Karpas-422 (cell line): ENCODE results near the gene RNF222. TPM values are rescaled to one million over a fixed set of nuclear protein-coding genes. Genes with fewer than 3 reads are reported as not detected.

Experiments used
- DNase-seq: peaks from one replicate; pipeline ENCODE4 v3.0.0-alpha.2; 2015
- H2AFZ ChIP-seq: fragments of 200-600 bp; sonication (generic); 2 replicates; pipeline ENCODE4 v1.6.1; 2014; ENCODE audit warnings: antibody characterized with exemption, low read length, mixed read lengths
- H3K27ac ChIP-seq: fragments of 200-600 bp; sonication (generic); 2 replicates; pipeline ENCODE4 v1.5.1; 2014; ENCODE audit warnings: mild to moderate bottlenecking, low read length, moderate library complexity
- H3K27me3 ChIP-seq: fragments of 200-600 bp; sonication (generic); 2 replicates; pipeline ENCODE4 v1.6.1; 2014; ENCODE audit warnings: low read length, mixed read lengths
- H3K36me3 ChIP-seq: fragments of 200-600 bp; sonication (generic); 2 replicates; pipeline ENCODE4 v1.6.1; 2014; ENCODE audit warnings: low read length, mixed read lengths; ENCODE audit not compliant: insufficient read depth
- H3K4me1 ChIP-seq: fragments of 200-600 bp; sonication (generic); 2 replicates; pipeline ENCODE4 v1.6.1; 2014; ENCODE audit warnings: mild to moderate bottlenecking, low read length, mixed read lengths
- H3K4me2 ChIP-seq: fragments of 200-600 bp; sonication (generic); 2 replicates; pipeline ENCODE4 v1.6.1; 2014; ENCODE audit warnings: low read length, low read depth, mild to moderate bottlenecking; ENCODE audit not compliant: poor library complexity, severe bottlenecking
- H3K4me3 ChIP-seq: fragments of 200-600 bp; sonication (generic); 2 replicates; pipeline ENCODE4 v1.5.1; 2014; ENCODE audit warnings: mild to moderate bottlenecking, antibody characterized with exemption, low read length, mixed read lengths
- H3K79me2 ChIP-seq: fragments of 200-600 bp; sonication (generic); 2 replicates; pipeline ENCODE4 v1.6.1; 2014; ENCODE audit warnings: mild to moderate bottlenecking, low read length, mixed read lengths
- H3K9ac ChIP-seq: fragments of 200-600 bp; sonication (generic); 2 replicates; pipeline ENCODE4 v1.6.0; 2014; ENCODE audit warnings: low read length
- H3K9me2 ChIP-seq: fragments of 200-600 bp; sonication (generic), shearing (Covaris generic); replicated peaks from 2 replicates; pipeline ENCODE4 v1.6.0; 2014; ENCODE audit warnings: mild to moderate bottlenecking, low read length, moderate library complexity; ENCODE audit not compliant: insufficient read depth
- H3K9me3 ChIP-seq: fragments of 300-700, 200-600 bp; sonication (generic); 2 replicates; pipeline ENCODE4 v1.6.1; 2014; ENCODE audit warnings: low read length, mixed read lengths
- H4K20me1 ChIP-seq: fragments of 200-600 bp; sonication (generic); 2 replicates; pipeline ENCODE4 v1.6.1; 2014; ENCODE audit warnings: mild to moderate bottlenecking, antibody characterized with exemption, low read length, low read depth; ENCODE audit not compliant: insufficient read depth
- total RNA-seq: library from RNA; depleted of rRNA; stranded (reverse); fragments of >200 nt; shearing (Covaris generic); gene quantifications from 2 replicates; pipeline ENCODE4 v1.2.3, GENCODE V29; 2014; ENCODE audit warnings: low replicate concordance

The RNF222 gene
- total RNA-seq, 1 experiment from 2014 or later, result not detected

GRCh38 chr17:8393470-8394231 is 4.0 kb downstream of the RNF222 start:
- H3K27me3 ChIP-seq, result no peaks in the 10 kb centered on the region
- no peak overlapping the region for H3K4me2 ChIP-seq
- H3K4me3 ChIP-seq, result no peak overlapping the region
- H3K4me1 ChIP-seq, result peaks cover 5% of the 10 kb centered on the region
- no peak overlapping the region for H3K9ac ChIP-seq
- H3K79me2 ChIP-seq, result no peaks in the 10 kb centered on the region
- peak overlapping the region; percentile 4; the same call in 1 of the 2 replicates for H2AFZ ChIP-seq
- H3K27ac ChIP-seq, result no peak overlapping the region
- H4K20me1 ChIP-seq, result no peaks in the 10 kb centered on the region
- peak; percentile 66 for DNase-seq
- H3K36me3 ChIP-seq, result no peaks in the 10 kb centered on the region
- H3K9me3 ChIP-seq, result no peaks in the 10 kb centered on the region
- H3K9me2 ChIP-seq, result no peaks in the 10 kb centered on the region

- H3K9ac ChIP-seq, result no peak overlapping the region
- no peak overlapping the region for H3K4me2 ChIP-seq
- H4K20me1 ChIP-seq, result no peaks in the 10 kb centered on the region
- no peaks in the 10 kb centered on the region for H3K36me3 ChIP-seq
- no peak overlapping the region for H3K27ac ChIP-seq
- no peaks in the 10 kb centered on the region for H3K9me3 ChIP-seq
- no peaks in the 10 kb centered on the region for H3K9me2 ChIP-seq
- no peaks in the 10 kb centered on the region for H3K79me2 ChIP-seq
- H2AFZ ChIP-seq, result no peak overlapping the region; the same call in 1 of the 2 replicates
- H3K27me3 ChIP-seq, result no peaks in the 10 kb centered on the region
- no peak overlapping the region for H3K4me3 ChIP-seq
- no peak for DNase-seq
- H3K4me1 ChIP-seq, result peaks cover 5% of the 10 kb centered on the region
These were observed 4.8 kb downstream of the RNF222 start for GRCh38 chr17:8392674-8393469.

GRCh38 chr17:8392274-8392673 is 5.4 kb downstream of the RNF222 start:
- no peak overlapping the region for H3K9ac ChIP-seq

GRCh38 chr17:8391711-8392110 is 5.9 kb downstream of the RNF222 start:
- no peaks in the 10 kb centered on the region for H3K9me2 ChIP-seq
- no peaks in the 10 kb centered on the region for H3K9me3 ChIP-seq
- no peaks in the 10 kb centered on the region for H3K36me3 ChIP-seq
- no peak overlapping the region for H3K4me2 ChIP-seq
- no peaks in the 10 kb centered on the region for H4K20me1 ChIP-seq
- H3K27me3 ChIP-seq, result no peaks in the 10 kb centered on the region
- H3K79me2 ChIP-seq, result no peaks in the 10 kb centered on the region
- H2AFZ ChIP-seq, result no peak overlapping the region
- DNase-seq, result no peak
- no peak overlapping the region for H3K27ac ChIP-seq
- peaks cover 5% of the 10 kb centered on the region for H3K4me1 ChIP-seq
- H3K9ac ChIP-seq, result no peak overlapping the region
- H3K4me3 ChIP-seq, result no peak overlapping the region

More at GRCh38 chr17:8392274-8392673, 5.4 kb downstream of the RNF222 start:
- Histone ChIP-seq H3K4me2 (no peak overlapping the region), H3K27ac (no peak overlapping the region), H4K20me1 (no peaks in the 10 kb centered on the region), H3K9me3 (no peaks in the 10 kb centered on the region), H2AFZ (no peak overlapping the region), H3K36me3 (no peaks in the 10 kb centered on the region), H3K79me2 (no peaks in the 10 kb centered on the region), H3K4me3 (no peak overlapping the region), H3K27me3 (no peaks in the 10 kb centered on the region), H3K9me2 (no peaks in the 10 kb centered on the region), H3K4me1 (peaks cover 5% of the 10 kb centered on the region)
- no peak for DNase-seq

- H4K20me1 ChIP-seq, result 0 out of 2 replicates have a peak, but pooled peaks cover 3% of the 10 kb centered on the region
- peaks cover 9% of the 10 kb centered on the region for H3K4me1 ChIP-seq
- DNase-seq, result no peak
- H3K9me3 ChIP-seq, result no peaks in the 10 kb centered on the region
- H3K36me3 ChIP-seq, result no peaks in the 10 kb centered on the region
- H3K4me3 ChIP-seq, result no peak overlapping the region
- no peak overlapping the region for H3K27ac ChIP-seq
- no peak overlapping the region for H3K4me2 ChIP-seq
- H3K27me3 ChIP-seq, result no peaks in the 10 kb centered on the region
- no peak overlapping the region for H2AFZ ChIP-seq
- no peak overlapping the region for H3K9ac ChIP-seq
- no peaks in the 10 kb centered on the region for H3K79me2 ChIP-seq
- no peaks in the 10 kb centered on the region for H3K9me2 ChIP-seq
These were observed 9.5 kb downstream of the RNF222 start for GRCh38 chr17:8387914-8388651.

GRCh38 chr17:8386841-8387240 is 10.8 kb downstream of the RNF222 start:
- no peaks in the 10 kb centered on the region for H3K27me3 ChIP-seq
- no peak overlapping the region for H3K4me3 ChIP-seq
- DNase-seq, result no peak
- H3K79me2 ChIP-seq, result peaks cover 12% of the 10 kb centered on the region
- peaks cover 13% of the 10 kb centered on the region for H3K4me1 ChIP-seq
- no peak overlapping the region for H3K27ac ChIP-seq
- H3K9ac ChIP-seq, result no peak overlapping the region
- no peak overlapping the region for H2AFZ ChIP-seq
- H3K9me2 ChIP-seq, result no peaks in the 10 kb centered on the region
- peaks cover 11% of the 10 kb centered on the region for H4K20me1 ChIP-seq
- no peaks in the 10 kb centered on the region for H3K9me3 ChIP-seq
- H3K36me3 ChIP-seq, result peaks cover 8% of the 10 kb centered on the region
- H3K4me2 ChIP-seq, result no peak overlapping the region

GRCh38 chr17:8384801-8385378 is 12.7 kb downstream of the RNF222 start:
- Histone ChIP-seq H3K27ac (no peak overlapping the region), H3K9me3 (no peaks in the 10 kb centered on the region), H3K4me1 (peaks cover 24% of the 10 kb centered on the region), H2AFZ (no peak overlapping the region), H3K9ac (peak overlapping the region; percentile 96), H3K79me2 (peaks cover 30% of the 10 kb centered on the region), H3K36me3 (peaks cover 27% of the 10 kb centered on the region), H3K9me2 (no peaks in the 10 kb centered on the region), H4K20me1 (peaks cover 31% of the 10 kb centered on the region), H3K4me3 (peak overlapping the region; percentile 100; the same call in 1 of the 2 replicates), H3K4me2 (peak overlapping the region; percentile 95), H3K27me3 (no peaks in the 10 kb centered on the region)
- no peak for DNase-seq
